ENCODE results near the gene PLEKHG7.

PLEKHG7 gene

DNA sequence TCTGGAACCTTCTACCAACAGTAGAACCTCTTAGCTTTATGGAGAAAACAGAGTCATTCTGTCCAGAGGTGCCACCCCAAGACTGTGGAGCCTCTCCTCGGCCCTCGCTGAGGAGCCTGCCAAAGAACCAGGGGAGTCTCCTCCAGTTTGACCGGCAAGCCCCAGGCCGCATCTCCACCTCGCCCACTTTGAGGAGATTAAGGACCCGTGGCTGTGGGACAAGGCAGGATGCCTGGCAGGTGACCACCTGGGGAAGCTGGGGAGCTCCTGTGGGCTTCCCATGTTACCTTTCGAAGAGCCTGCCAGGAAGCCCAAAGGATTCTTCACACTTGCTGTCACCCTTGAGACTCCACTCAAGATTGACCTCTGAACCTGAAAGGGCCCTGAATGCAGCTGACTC, 3.8 kb downstream of the PLEKHG7 start:
- no peak for FAIRE-seq
- DNase-seq (ENCODE audit: insufficient read length, low spot score): no peak

DNA sequence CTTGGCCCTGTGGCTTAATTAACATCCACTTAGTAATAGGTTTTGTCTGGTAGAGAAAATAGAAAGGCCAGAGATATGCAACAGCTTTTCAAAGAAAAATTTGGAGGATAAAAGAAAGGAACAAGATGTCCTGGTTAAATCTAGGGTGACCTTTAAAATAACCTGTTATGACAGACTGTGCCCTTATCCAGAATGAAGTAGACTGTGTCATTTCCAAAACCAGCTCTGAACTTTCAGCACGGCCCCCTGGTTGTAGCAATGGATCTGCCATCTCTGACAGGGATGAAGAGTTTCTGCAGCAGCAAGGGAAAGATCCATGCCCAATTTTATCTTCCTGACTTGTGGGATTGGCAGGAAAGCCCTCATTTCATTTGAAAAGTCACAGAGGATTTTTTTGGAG, 5.1 kb downstream of the PLEKHG7 start:
- FAIRE-seq (no peak), DNase-seq (ENCODE audit: insufficient read length, low spot score) (no peak)

DNA sequence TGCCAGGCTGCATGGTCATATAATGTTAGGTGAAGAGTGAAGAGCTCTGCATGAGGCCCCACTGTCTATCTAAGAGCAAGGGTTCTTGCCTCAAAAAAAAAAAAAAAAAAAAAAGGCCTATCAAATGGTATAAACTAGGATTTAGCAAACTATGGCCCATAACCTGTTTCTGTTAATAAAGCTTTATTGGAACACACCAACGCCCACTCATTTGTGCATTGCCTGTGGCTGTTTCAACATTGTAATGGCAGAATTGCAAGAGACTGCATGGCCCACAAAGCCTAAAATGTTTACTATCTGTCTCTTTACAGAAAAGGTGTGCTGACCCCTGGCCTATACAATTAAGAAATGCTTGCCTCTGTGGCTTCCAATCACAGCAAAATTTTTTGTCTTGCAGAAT, 12.8 kb downstream of the PLEKHG7 start:
- no peak for DNase-seq (ENCODE audit: insufficient read length, low spot score)
- FAIRE-seq: no peak

DNA sequence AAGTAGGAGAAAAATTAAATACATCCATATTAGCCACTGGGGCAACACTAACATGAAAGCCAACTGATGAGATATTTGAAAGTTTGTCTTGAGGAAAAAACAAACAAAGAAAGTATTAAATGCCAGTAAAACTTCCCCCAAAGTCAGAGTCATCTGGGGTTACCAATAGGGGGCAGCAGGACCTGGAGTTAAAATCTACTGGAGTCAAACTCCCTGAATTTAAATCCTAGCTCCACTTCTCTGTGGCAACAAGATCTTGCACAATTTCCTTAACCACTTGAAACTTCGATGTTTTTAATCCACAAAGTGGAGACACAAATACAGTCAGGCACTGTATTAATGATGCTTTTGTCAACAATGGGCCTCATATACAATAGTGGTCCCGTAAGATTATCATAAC, 14.4 kb downstream of the PLEKHG7 start:
- no peak for FAIRE-seq
- no peak for DNase-seq (ENCODE audit: insufficient read length, low spot score)

DNA sequence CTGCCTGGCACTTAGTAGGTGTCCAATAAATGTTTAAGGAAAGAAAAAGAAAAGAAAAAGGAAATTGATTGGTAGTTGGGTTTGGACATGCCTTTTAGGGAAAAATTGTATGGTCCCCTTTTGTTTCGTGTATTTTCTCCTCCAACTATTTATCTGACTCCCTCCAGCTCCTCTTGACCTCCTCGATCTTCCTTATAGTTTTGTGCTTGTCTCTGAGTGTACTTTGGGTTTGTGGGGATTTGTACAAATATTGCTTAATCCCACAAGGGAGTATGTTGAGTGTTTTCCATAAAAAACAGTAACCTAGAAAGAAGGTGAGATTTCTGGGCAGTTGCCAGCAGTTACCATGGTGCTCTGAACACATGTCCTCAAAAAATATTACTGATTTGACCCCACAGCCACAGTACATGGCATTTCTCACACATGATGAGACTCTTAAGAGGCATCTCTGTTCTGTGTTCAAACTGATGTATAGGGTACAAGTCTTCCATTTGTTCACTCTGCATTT, 15.7 kb downstream of the PLEKHG7 start:
- no peak for FAIRE-seq
- DNase-seq (ENCODE audit: insufficient read length, low spot score): no peak

DNA sequence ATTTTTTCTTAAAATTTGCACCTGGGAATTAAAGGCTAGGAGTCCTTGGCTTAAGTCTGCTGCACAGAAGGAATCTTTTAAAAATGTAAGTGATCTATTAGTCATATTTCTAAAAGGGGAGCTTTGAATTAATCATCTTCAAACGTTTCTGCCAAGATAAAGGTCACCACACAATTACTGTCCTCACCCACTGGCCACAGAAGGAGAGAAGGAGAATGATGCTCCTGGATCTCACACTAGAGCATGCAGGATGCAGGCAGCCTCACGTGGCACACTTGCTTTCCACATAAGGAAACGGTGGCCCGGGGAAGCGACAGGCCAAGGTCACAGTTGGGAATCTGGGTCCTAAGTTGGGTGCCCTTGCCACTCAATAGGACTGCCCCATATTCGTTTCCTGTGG, 16.9 kb downstream of the PLEKHG7 start:
- FAIRE-seq (no peak), DNase-seq (ENCODE audit: insufficient read length, low spot score) (no peak)

DNA sequence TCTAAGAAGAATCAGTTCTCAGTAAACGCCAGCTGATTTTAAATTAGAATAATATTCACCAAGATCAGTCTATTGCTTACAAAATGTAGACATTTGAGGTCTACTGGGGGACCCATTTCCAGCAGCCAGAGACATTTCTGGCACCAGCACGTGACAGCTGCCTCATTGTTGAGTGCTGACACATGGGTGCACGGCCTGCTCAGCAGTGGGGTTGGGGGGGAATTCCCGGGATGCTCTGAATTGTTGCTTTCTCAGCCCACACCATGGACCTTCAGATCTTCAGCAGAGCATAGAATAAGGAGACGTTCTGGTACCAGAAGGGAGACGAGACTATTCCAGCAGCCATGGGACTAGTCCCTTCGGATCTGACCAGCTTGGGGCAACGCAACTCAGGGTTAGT, 18.3 kb downstream of the PLEKHG7 start:
- FAIRE-seq (no peak), DNase-seq (ENCODE audit: insufficient read length, low spot score) (no peak)

DNA sequence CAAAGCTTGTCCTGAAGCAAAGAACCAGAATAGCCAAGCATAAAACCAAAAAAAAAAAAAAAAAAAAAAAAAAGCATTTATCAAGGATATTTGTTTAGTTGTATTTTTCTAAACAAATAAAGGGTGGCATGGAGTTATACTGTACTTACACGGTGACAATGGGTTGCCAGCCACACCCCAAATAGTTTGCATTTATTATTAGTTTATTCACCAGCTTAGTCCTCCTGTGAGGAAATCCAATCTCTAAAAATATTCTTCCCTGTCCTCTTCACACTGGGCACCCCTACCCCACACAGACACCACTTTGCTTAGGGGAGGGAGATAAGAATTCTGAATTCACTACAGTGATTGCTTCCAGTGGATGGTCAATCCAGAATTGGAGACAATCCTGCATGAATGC, 18.9 kb downstream of the PLEKHG7 start:
- no peak for DNase-seq (ENCODE audit: insufficient read length, low spot score)
- no peak for FAIRE-seq

DNA sequence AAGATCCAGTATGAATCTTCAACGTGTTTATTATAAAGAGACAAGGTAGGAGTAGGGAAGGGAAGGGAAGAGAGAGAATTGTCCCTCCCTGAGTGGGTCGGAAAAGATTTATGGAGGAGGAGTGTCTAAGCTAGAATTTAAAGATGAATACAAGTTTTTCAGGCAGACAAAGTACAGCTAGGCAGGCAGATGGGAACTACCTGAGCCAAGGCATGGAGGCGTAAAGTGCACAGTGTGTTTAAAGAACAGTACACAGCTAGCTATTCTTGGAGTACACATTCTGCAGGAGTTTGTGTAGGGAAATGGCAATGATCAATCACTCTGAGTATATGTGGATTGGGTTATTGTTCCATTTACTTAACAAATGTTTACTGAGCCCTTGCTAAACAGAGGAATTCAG, 20.1 kb downstream of the PLEKHG7 start:
- no peak for FAIRE-seq
- no peak for DNase-seq (ENCODE audit: insufficient read length, low spot score)

DNA sequence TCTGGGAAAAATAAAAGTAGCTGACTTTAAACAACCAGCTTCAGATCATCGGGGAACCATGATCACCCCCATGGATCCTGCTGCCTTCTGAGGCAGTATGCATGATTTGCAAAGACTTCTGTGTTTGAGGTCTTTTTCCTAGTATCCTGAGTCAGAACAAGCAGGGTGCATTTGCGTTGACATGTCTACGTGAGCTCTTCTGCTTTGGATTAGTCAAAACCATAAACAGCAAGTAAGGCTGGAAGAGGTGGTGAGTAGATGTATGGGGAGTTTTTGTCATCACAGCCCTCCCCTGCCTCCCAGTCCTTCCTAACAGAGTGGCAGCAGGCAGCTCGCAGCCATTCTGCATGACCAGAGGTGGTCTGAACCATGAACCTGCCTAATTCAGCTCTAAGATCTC, 24.1 kb downstream of the PLEKHG7 start:
- no peak for DNase-seq (ENCODE audit: insufficient read length, low spot score)
- no peak for FAIRE-seq

DNA sequence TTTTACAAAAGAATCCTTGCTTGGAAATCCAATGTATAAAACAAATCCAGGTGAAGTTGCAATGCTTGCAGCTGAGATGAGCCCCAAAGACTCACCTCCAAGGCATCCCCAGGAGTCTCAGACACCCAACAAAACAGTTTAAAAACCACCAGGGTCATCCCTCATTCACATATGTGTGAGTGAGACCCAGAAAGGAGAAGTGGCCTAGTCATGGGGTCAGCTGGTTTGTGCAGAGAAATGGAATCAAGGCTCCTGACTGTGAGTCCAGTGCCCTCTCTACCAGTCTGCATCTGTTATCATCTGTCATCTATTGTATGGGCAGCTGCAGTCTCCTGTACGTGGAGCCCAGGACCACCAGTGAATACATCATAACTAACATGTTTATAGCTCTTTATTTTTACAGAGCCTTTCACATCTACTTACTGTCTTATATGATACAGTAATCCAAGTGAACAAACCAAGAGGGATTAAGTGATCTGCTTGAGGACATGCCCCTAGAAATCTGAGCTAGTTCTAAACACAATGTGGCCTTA, 27.1 kb downstream of the PLEKHG7 start:
- no peak for FAIRE-seq
- DNase-seq (ENCODE audit: insufficient read length, low spot score): no peak

DNA sequence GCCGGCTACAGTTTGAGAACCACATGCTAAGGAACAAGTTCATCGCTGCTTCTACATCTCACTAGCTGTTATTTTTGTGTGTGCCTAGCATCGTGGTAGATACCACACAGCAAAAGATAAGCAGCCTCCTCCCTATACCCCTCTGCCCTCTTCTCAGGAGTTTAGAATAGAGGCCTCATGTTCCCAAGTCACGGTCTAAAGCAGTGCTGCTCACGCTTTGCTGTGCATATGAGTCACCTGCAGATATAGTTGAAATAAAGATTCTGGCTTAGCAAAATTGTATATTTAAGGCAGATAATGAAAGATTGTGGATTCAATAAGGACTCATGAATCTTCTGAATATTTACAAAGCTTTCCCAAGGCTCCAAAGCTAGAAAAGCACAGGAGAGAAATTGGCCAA, 28.0 kb downstream of the PLEKHG7 start:
- FAIRE-seq: no peak
- DNase-seq (ENCODE audit: insufficient read length, low spot score): no peak

DNA sequence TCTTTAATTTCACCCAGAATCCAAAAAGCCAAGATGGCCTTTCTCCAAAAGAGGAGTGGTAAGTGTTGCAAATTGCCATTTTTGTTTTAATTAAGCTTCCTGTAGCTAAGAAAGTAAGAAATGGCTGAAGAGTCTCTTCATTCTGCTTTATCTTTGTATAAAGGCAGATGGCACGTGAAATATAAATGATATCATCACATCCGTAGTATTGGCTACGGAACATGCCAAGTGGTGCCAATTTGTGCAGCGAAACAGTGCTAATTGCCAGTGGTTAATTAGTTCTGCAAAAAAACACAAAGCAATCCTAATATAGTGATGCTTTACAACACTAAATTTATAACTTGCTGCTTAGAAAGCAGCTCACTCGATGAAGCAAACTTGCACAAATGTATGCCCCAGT, 29.4 kb downstream of the PLEKHG7 start:
- FAIRE-seq (no peak), DNase-seq (ENCODE audit: insufficient read length, low spot score) (no peak)

DNA sequence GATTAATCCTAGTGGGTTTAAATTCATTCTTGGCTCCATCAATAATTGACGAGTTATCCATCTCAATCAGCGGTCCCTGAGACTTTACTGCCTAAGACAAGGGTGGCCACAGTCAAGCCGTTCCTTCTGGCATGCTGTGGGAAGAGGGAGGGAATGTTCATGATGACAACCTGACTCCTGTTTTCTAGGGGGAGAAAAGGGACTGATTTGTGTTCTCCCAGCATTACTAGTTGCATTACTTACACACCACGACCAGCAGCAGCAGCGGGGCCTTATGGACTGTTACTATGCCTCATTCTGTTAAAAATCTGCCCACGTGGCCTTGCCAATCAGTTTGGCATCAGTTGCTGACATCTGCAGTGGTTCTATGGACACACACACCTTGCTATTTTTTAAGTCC, 29.9 kb downstream of the PLEKHG7 start:
- no peak for DNase-seq (ENCODE audit: insufficient read length, low spot score)
- FAIRE-seq: no peak

DNA sequence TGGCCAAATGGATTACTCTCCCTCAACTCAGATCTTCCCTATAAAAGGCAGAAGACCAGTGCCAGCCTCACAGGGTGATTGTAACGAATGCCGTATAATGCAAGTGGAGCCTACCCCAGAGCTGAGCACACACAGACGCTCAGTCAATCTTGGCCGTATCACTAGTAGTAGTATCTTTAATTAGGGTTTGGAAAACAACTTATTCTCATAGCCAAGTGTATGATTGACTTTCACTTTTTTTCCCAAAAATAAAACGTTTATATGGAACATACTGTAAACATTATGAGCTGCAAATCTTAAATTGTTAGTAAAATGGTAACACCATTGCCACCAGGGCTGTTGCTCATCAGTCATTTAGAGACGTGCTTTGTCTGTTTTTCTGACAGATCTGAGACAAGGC, 30.4 kb downstream of the PLEKHG7 start:
- DNase-seq (ENCODE audit: insufficient read length, low spot score) (no peak), FAIRE-seq (no peak)

DNA sequence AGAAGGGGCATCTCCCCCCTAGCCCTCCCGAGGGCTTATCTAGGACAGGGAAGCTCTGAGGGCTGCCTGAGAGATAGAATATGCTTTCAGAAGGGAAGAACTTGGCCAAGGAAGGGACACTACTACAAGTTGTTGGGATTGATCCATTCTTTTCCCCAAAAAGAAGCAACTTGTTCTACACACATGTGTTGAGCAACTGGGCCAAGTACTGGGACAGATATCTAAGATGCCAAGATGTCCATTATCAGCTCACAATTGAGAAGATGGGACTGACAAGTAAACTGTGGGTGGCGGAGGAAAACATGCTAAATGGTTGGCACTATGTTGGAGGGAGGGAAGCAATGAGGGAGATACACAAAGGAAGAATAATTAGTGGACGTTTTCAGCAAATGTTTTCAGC, 30.9 kb downstream of the PLEKHG7 start:
- DNase-seq (ENCODE audit: insufficient read length, low spot score) (no peak), FAIRE-seq (no peak)

DNA sequence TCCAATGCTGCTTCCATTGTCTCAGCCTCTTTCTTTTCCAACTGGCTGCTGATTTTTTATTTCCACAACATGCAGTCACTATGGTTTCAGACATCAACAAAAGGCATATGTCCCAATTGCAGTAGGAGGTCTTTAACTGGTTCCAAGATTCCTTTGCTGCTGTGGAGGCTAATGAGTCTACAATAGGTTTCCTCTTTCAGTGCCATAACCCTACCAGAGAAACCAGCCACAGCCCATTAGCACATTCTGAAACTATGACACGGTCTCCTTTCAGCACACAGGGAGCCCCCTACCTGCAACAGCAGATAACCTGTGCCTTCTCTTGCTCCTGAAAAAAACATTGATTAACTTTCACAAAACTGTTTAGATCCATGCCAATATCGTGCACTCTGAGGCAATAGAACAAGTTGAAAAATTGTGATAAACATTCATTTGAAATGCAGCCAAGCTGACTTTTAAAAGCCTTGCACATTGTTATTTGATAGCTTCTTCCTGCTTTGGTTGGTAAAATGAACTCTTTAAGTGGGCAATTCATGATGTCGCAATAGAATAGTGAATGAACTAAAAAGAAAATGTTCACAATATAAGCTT, 32.4 kb downstream of the PLEKHG7 start:
- FAIRE-seq (no peak), DNase-seq (ENCODE audit: insufficient read length, low spot score) (peak; percentile 32)

DNA sequence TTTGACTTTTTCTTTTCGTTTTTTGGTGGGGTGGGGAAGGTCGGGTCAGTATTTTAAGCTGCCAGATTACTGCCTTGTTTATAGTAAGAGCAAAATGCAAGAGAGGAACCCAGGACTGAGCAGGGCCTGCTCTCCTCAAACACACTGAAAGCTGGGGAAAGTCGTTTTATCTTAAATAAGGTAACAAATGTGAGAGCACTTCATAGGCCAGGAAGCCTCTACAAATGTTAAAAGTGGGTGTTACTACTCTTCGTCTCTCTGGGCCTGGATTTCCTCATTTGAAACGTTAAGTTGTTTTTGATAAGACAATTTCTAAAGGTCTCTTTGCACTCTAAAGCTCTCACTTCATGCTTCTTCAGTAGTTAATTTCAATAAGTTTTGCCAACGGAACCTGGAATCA, 33.8 kb downstream of the PLEKHG7 start:
- no peak for DNase-seq (ENCODE audit: insufficient read length, low spot score)
- no peak for FAIRE-seq

DNA sequence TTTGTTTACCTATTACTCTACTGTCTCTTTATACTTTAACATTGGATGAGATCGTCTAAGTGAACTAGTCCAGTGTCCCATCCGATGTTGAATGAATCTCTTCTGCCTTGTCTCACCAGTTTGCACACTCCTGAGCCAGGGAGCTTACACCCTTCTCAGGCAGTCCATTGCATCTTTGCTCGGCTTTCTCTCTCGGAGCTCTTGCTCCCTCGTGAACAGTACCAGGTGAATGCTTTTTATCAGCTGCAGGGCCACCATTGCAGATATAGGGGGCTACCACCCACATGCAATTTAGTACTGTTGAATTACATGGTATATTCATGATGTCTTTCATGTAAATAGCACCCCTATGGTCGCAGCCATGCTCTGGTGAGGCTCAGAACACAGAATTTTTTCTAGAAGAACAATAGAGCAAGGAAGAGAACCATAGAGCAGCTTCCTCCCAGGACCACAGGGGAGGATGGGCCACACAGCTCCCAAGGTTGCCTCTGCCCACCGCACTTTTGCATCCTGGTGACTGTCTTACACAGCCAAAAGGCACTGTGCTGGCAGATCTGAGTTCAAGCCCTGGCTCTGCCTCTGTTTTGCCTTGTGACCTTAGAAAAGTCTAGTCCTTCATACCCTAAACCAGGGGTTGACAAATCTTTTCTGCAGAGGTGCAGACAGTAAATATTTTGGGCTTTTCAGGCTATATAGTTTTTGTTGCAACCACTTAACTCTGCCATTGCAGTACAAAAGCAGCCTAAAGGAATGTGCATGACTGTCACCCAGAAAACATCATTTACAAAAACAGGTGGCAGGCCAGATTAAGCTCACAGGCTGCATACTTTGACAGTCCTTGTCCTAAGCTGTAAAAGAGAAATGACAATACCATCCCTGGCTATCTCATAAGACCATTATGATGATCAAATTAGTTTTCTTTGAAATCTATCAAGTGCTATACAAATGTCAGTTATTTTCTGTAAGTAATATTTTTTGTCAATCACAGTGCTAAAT, 35.4 kb downstream of the PLEKHG7 start:
- FAIRE-seq (no peak), DNase-seq (ENCODE audit: insufficient read length, low spot score) (no peak)

DNA sequence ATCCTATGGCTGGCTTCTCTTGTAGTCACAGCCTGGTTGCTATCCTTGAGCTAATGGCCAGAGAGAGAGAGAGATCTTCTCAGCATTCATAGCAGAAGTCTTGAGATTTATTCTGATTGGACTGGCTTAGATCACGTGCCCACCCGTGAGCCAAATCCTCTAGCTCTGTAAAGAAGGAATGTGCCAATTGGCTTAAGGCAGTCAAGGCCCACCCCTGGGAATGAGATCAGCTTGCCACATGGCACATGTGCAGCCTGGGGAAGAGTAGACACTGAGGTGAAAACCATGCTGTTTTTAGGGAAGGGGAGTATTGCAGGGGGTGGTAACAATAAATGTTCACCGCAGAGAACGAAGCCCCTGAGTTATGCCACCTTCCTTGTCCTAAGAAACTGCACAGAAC, 36.3 kb downstream of the PLEKHG7 start:
- DNase-seq (ENCODE audit: insufficient read length, low spot score) (no peak), FAIRE-seq (peak; percentile 9)

DNA sequence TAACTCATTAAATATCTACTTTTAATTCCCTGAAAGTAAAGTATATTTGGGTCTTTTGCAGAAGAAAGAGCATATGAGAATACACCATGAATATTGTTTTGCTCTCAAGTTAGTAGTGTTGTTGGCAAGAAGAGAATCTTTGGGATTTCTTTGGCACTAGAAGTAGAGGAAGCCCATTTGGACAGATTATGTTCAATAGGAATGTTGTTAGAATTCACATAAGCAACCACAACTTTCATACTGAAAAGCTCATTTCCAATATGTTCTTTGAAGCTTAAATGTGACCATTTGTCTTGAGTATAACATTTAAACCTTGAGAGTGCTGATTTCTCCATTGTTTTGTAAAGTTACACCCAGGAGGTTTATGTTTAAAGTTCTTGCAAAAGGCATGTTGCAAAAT, 37.6 kb downstream of the PLEKHG7 start:
- DNase-seq (ENCODE audit: insufficient read length, low spot score) (no peak), FAIRE-seq (no peak)

DNA sequence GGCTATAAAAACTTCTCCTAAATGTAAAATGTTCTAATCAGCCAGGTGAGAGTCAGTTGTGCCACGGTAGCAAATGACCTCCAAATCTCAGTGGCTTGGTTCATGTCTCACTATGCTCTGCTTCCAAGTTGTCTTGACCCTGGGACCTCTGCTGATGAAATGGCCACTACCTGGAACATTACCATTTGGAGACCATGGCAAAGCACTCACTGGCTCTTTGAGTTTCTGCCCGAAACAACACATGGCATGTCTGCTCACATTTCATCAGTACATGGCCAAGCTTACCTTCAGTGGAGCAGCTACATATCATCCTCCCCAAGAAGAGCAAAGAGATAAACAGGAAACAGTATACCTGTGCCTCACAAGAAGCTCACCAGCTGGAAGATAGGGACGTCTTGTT, 40.2 kb downstream of the PLEKHG7 start:
- FAIRE-seq (no peak), DNase-seq (ENCODE audit: insufficient read length, low spot score) (no peak)
